Fibroblast of skin of left quadriceps (primary cell): ENCODE results near the gene DENND5B.
"Not testable (repeated sequence)": the region's sequence is repeated elsewhere in the genome, so short reads cannot be mapped to it uniquely, and the experiment has no call there.

Source experiments
- DNase-seq, 2 experiments: peaks; one replicate each; pipeline ENCODE4 v3.0.0-alpha.2; 2013; ENCODE audit warnings: low read depth in 2 of 2

DENND5B gene

DNA sequence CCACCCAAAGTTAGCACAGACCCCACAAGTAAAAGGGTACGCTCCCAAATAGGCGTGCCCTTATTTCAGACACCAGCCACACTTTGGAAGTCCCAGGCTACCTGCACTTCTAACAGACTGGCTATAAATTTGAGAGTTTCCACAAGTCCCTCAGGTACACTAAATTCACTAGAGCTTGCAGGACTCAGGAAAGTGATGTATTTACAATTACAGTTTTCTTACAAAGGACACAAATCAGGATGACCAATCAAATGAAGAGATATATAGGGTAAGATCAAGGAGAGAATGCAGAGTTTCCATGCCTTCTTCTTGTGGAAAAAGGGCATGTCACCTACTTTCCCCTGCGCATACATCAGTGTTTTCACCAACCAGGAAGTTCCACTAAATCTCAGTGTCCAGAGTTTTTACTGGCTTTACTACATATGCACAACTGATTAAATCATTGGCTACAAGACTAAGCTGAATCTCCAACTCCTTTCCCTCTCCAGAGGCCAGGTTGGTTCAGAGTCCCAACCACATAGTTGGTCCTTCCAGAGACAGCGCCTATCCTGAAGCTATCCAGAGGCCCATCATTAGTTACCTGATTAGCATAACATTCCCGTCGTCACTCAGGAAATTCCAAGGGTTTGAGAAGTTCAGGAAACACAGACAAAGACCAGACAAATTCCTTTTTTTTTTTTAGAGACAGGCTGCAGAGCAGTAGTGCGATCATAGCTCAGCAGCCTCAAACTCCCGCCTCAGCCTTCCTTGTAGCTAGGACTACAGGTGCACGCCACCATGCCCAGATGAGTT, 84.2 kb downstream of the DENND5B start:
- peak in 1 of 2 experiments; percentile 42 for DNase-seq

DNA sequence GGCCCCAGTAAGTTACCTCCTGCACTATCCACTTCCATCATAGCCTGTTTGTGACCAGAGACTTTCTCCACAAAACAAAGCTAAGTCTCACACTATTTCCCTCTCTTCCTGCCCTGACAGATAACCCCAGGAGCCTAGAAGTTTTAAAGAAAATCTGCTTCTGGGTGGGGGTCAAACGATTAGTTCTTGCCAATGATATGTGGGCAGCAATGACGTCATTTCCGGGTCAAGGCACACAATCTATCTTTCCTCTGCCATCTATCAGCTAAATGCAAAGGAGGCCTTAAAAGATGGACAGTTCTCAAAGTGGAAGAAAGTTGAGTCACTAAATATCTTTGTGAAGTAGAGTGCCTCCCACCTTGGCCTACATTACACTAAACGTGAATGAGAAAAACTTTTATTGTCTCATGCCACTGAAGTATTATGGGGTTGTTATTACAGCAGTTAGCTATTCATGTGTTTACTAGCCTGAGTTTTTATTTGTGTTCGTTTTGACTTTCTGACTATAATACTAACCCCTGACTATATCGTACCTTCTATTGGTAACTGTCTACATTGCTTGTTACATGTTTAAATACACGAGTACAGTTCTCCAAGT, 86.2 kb downstream of the DENND5B start:
- DNase-seq: no peak

DNA sequence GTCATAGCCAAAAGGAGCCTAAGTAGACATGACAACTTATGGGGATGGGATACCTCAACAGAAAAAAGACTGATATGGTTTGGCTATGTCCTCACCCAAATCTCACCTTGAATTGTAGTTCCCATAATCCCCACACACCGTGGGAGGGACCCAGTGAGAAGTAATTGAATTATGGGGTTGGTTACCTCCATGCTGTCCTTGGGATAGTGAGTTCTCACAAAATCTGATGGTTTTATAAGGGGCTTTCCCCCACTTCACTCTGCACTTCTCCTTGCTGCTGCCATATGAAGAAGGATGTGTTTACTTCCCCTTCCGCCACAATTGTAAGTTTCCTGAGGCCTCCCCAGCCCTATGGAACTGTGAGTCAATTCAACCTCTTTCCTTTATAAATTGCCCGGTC, 89.9 kb downstream of the DENND5B start:
- DNase-seq: not testable (repeated sequence)

DNA sequence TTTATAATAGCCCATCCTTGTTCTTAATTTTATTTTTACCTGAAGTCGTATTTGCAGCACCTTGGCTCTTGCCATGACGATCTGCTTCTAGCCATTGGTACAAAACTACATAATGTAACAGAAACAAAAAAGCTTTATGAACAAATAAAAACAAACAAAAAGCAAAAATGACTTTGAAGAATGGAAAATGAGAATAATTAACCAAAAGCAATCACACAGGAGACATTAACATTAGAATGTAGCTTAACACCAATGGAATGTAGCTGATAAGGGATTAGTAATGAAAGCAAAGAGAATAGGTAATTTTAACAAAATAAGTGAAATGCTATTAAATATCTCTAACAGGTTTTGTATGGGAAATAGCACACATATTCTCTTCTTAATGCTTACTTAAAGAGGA, 91.4 kb downstream of the DENND5B start:
- no peak for DNase-seq

DNA sequence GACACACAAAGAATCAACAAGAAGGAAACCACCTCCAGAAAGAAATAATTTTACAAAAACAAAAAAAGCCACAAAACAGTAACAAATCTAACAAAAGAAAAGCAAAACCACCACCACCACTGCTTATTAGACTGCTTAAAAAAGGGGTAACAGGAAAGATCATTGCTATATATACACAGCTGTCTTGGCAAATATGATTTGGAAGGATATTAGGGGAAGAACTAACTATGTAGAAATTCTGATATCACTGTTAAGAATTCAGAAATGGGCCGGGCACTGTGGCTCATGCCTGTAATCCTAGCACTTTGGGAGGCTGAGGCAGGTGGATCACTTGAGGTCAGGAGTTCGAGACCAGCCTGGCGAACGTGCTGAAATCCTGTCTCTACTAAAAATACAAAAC, 92.5 kb downstream of the DENND5B start:
- no peak for DNase-seq

DNA sequence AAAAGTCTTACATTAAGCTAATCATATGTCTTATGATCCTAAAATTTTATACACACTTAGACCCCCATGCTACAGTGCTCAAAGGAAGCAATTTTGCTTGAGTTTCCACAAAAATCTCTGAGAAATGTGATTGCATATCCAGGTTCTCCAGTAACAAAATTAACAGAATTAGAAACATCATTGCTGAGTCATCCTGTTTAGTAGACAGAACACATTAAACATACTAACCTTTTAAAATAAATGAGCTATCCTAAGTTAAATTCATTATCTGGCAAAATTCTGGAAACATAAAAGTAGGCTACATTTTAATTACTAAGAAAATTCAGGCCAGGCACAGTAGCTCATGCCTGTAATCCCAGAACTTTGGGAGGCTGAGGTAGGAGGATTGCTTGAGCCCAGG, 94.7 kb downstream of the DENND5B start:
- DNase-seq: no peak

DNA sequence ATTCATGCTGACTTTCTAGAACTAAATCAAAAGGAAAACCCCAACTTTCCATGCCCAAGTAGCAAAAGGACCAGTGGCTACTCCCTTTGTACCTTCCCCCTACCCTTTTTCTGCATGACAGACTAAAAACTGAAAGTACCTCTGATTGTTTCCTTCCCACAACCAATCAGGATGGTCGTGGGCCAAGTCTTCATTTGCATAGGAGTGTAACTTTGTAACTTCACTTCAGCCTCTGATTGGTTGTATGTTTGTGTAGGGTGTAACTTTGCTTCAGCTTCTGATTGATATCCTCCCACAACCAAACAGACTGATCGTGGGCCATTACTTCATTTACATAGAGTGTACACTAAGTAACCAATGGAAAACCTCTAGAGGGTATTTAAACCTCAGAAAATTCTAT, 96.5 kb downstream of the DENND5B start:
- no peak for DNase-seq

DNA sequence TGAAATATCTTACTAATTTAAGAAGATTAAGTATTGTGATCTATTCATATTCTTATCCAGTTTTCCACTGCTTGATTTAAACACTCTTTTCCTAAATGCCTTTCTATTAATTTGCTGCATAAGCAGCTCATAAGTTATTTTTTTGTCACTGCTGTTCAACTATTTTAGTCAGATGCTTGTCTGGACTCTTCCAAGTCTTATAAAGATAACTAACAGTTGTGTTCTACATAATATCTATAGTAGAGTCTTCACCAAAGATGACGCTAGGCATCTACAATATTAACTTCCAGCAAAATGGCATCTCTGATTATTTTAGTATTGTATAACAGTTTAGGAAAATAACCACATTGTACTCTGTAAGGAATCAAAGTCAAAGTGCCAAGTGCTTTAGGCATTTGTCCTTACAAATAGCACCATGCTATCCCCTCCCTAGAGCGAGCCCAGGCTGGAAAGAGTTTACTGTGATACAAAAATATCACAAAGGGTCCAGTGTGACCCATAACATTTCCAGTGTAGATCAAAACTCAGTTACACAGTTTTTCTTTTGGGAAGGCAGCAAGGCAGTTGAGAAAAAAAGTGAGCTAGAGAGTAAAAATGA, 98.2 kb downstream of the DENND5B start:
- DNase-seq: no peak

DNA sequence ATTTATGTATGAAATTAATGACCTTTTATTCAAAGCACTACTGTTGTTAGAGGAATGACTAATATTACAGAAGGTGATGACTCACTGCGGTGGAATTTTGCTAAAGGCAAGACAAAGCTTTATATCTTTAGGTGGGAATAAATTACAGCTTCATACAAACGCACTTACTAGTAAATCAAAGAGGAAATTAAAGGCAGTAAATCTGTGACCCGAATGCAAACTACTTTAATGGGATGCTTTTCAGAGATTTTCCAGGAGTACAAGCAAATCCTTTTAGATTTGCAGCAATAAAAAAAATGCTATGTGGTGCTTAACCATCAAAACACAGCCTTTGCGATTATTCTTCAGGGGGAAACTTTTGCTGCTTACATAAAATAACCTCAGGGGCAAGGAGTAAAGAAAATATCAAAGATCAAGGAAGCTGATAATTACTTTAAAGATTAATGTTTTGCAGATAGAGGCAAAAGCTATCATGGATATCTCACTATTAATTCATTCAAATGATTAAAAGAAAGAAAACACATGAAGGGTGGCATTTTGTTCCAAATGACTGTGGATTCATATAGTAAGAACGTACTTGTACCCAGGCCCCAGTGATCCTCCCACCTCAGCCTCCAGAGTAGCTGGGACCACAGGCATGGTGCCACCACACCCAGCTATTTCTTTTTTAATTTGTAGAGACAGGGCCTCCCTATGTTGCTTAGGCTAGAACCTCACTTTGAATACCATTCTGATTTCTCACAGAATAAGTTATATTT, 98.9 kb downstream of the DENND5B start:
- DNase-seq: peak; percentile 86 to 88

DNA sequence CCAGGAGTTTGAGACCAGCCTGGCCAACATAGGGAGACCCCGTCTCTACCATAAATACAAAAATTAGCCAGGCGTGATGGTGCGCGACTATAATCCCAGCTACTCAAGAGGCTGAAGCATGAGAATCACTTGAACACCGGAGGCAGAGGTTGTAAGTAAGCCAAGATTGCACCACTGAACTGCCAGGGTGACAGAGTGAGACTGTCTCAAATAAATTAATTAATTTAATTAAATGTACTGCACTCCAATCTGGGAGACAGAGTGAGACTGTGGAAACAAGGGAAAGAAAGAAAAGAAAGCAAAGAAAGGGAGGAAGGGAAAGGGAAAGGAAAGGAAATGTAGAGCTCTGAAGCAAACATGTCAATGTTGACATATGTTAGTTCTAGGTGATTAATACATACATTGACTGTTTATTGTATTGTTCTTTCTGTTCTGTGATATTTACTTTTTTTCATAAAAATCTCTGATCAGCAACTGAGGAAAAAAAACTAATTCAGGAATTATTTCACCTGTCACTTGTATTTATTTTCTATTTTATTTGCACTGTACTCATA, 99.6 kb downstream of the DENND5B start:
- no peak for DNase-seq

DNA sequence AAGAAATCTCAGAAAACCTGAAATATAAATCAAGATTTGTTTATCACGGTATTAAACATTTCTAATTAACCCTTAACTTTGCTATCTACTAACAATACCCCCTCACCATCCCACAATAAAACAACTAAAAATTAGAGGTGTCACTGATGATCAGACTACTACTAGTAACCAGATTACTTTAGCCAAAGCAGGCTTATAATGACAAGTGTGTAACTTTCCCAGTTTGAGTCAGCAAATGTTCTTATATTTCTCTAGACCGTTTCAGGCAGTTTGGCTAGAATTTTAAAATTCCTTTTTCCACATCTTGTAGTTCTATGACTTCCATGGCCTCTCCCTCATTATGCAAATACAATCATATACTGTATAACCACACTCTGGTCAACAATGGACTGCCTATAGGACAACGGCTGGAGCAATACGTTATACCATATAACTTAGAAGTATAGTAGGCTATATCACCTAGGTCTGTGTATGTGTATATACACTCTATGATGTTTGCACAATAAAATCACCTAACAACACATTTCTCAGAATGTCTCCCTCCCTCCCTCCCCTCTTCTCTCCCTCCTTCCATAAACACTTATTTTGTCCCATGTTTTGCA, 102.1 kb downstream of the DENND5B start:
- no peak for DNase-seq

DNA sequence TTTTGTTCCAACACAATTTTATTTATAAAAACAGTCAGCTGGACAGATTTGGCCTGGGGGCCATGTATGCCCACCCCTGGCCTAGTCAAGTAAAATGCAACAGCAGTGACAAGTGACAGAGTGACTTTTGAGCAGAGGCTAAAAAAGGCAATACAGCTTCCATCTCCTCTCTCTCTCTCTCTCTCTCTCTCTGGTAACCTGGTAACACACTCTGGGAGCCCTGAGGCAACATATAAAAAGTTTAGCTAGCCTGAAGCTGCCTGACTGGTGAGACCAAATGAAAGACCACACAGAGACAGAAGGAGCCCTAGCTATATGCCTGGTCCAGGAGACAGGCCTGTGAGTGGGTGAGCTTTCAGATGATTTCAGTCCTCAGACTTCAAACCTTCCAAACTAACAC, 105.4 kb downstream of the DENND5B start:
- DNase-seq: no peak

DNA sequence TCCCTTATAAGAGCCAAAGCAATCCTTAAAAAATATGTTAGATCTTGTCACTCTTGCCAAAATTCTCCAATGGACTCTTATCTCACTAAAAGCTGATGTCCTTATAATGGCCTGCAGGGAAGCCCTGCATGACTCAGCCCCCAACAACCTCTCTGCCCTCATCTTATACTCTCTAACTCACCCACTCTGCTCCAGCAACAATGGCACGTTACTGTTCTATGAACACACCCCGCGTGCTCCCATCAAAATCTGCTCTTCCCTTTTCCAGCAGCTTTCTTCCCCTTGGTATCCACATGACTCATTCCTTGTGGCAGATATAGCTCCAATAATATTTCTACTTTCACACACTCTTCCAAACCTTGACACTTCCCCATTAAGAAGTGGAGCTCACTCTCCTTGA, 108.1 kb downstream of the DENND5B start:
- DNase-seq: no peak

DNA sequence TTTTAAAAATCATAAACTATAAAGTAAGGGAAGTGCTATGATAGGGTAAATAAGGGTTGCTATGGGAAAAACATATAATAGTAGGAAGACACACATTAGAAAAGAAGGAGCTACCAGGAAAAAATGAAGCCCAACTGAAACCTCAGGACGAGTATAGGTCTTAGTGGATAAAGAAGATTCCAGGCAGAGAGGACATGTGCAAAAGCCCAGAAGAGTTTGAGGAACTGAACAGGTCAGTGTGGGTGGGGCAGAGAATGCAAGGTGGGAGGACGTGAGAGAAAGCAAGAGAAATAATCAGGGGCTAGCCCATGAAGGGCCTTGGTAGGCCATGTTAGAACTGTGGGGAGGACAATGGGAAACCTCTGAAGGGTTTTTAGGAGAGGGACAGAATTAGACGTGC, 109.5 kb downstream of the DENND5B start:
- DNase-seq: no peak

DNA sequence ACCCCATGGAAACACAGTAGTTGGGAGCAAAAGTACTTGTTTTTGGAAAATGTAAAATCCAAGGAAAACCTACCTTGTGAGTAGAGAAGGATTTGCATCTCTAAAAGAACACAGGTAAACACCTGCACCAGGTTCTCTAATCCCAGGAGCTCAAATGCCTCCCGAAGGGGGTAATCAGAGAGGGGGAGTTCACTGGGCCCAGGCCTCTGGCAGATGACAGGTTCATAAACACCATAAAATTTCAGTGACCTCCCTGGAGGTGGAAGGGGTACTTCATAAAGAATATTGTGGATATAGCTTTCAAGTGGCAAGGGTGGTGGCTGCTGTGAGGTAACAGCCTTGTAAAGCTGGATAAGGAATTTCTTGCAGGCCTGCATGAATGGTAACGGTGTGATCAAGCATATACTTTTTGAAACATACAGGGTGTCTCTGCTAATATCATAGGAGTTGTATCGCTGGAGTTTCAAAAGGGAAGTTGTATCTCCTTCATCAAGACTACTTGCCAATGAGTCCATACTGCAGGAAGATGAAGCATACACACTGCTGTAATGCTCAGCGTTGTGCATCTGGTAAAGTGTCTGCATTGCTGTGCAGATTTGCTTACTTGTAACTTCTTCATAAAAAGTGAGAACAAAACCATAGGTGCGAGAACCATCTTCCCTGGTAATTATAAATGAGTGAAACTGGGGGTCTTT, 111.3 kb downstream of the DENND5B start:
- DNase-seq: no peak

DNA sequence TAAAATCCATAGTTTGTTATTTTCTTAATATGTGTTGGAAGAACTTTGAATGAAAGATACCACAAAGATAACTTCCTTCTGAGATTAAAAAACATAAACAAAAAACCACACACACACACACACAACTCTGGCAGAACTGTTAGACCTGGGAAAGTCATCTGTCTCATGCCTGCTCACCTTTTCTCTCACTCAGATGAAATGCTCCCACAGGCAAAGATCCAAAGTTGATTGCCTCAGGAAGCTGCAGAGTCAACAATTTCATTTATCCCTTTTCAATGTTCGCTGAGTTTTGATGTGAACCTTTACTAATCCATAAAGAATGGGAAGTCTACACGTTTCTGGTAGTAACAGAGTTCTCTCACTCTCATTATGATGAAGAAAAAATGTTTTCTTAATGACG, 112.0 kb downstream of the DENND5B start:
- no peak for DNase-seq

DNA sequence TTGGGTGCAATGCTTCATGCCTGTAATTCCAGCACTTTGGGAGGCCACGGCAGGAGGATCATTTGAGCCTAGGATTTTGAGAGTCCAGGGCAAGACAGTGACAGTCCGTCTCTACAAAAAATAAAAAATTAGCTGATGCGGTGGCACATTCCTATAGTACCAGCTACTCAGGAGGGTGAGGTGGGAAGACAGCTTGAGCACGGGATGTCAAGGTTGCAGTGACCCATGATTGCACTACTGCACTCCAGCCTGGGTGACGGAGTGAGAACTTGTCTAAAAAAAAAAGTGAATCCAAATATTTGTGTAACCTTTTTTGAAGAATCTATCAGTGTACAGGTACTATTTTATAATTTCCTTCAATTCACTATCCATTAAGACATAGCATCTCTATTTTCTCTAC, 112.5 kb downstream of the DENND5B start:
- no peak for DNase-seq

DNA sequence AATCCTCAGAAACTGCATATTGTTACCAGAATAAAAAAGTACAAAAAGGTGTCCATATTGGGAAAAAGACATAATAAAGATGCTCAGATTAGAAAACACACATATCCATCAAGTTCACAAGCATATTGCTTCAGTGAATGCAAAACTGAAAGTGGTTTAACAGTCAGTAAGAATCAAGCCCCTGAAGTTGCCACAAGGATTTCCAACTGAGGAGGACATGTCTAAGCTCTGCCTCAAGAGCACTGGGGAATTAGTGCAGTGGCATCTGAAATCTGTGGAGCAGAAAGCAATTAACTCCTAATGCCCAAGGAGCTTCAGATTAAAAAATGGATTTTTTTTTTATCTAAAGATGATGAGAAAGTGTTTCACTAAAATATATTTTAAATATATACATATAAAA, 113.2 kb downstream of the DENND5B start:
- no peak for DNase-seq

DNA sequence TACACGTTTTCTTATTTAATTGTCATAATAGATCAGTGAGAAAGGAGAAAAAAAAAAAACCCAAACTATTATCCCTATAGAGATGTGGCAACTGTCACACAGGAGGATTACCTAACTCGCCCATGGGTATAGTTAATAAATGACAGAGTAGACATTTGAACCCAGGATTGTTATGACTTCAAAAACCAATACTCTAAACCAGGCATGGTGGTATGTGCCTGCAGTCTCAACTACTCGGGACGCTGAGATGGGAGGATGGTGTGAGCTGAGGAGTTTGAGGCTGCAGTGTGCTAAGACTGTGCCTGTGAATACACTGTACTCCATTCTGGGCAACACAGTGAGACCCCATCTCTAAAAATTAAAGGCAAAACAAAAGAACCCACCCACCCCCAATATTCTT, 114.5 kb downstream of the DENND5B start:
- DNase-seq: no peak

DNA sequence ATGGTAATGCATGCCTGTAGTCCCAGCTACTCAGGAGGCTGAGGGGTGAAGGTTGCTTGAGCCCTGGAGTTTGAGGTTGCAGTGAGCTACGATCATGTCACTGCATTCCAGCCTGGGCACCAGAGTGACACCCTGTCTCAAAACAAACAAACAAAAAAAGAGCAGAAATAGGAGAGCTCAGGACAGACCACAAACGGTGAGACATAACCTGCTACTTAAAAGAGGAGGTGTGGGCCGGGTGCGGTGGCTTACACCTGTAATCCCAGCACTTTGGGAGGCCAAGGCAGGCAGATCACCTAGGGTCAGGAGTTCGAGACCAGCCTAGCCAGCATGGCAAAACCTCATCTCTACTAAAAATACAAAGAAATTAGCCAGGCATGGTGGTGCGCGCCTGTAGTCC, 115.3 kb downstream of the DENND5B start:
- not testable (repeated sequence) for DNase-seq

DNA sequence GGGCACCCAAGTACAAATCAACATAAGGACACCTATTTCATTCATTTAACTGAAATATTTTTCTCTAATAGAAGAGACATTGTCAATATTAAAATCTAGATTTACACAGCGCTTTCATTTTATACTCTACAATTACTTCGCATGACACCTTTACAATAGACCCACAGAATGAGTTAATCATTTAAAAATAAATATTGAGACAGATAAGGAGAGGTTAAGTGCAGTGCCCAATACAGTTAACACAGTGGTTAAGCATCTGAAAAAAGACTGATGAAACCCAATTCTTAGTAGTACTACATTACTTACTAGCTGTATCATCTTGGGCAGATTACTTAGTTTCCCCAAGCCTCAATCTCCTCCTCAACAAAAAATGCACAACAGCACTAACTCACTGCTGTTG, 116.2 kb downstream of the DENND5B start:
- no peak for DNase-seq
